T1000 (cell line): ENCODE measurements around the gene DDX46.
"Not testable (repeated sequence)": the region's sequence is repeated elsewhere in the genome, so short reads cannot be mapped to it uniquely, and the experiment has no call there.

ENCODE experiments used
- DNase-seq: peaks from one replicate; lab custom pipeline; 2025; ENCODE audit warnings: mixed read lengths; lab: John Stamatoyannopoulos, UW

Gene DDX46

GRCh38 chr5:134758504-134759341 is at the start of gene DDX46:
TSS of gene DDX46 (plus strand) at chr5:134758779. CDS start at chr5:134758939, 160 bp downstream.
- peak; percentile 84 for DNase-seq

- no peak for DNase-seq
These were observed 44.5 kb upstream of the DDX46 start for GRCh38 chr5:134714120-134714519.

- DNase-seq = no peak
These were observed 44.0 kb upstream of the DDX46 start for GRCh38 chr5:134714541-134714940.

- DNase-seq = not testable (repeated sequence)
These were observed 43.1 kb upstream of the DDX46 start for GRCh38 chr5:134715466-134715865.

GRCh38 chr5:134724872-134725271 is 33.7 kb upstream of the DDX46 start:
- no peak for DNase-seq

- no peak for DNase-seq
These were observed 25.8 kb upstream of the DDX46 start for GRCh38 chr5:134732819-134733218.

GRCh38 chr5:134735243-134735642 is 23.3 kb upstream of the DDX46 start:
- DNase-seq = no peak

- no peak for DNase-seq
These were observed 22.3 kb upstream of the DDX46 start for GRCh38 chr5:134736173-134736812.

GRCh38 chr5:134738133-134738962 is 20.2 kb upstream of the DDX46 start, which contains the start of gene CAMLG:
TSS of gene CAMLG (plus strand) at chr5:134738548. CDS start at chr5:134738621, 73 bp downstream.
- peak; percentile 91 for DNase-seq

- DNase-seq = no peak
These were observed 19.5 kb upstream of the DDX46 start for GRCh38 chr5:134738963-134739661.

GRCh38 chr5:134741052-134741451 is 17.5 kb upstream of the DDX46 start:
- no peak for DNase-seq

GRCh38 chr5:134742134-134742533 is 16.4 kb upstream of the DDX46 start:
- no peak for DNase-seq

- no peak for DNase-seq
These were observed 9.2 kb upstream of the DDX46 start for GRCh38 chr5:134749415-134749814.

GRCh38 chr5:134758176-134758503 is 439 bp upstream of the DDX46 start:
- no peak for DNase-seq

- DNase-seq = not testable (repeated sequence)
These were observed 9.1 kb downstream of the DDX46 start for GRCh38 chr5:134767528-134768291.

- no peak for DNase-seq
These were observed 10.6 kb downstream of the DDX46 start for GRCh38 chr5:134769206-134769605.

GRCh38 chr5:134772461-134773125 is 14.0 kb downstream of the DDX46 start:
- no peak for DNase-seq

- DNase-seq = no peak
These were observed 18.8 kb downstream of the DDX46 start for GRCh38 chr5:134777366-134777765.

- no peak for DNase-seq
These were observed 25.8 kb downstream of the DDX46 start for GRCh38 chr5:134784241-134784920.
